ENCODE measurements around the gene NCAN.
A peak's percentile ranks its signal among the peaks of the same experiment; 100 is the strongest.
"Not testable (repeated sequence)": the region's sequence is repeated elsewhere in the genome, so short reads cannot be mapped to it uniquely, and the experiment has no call there.

NCAN gene

DNA sequence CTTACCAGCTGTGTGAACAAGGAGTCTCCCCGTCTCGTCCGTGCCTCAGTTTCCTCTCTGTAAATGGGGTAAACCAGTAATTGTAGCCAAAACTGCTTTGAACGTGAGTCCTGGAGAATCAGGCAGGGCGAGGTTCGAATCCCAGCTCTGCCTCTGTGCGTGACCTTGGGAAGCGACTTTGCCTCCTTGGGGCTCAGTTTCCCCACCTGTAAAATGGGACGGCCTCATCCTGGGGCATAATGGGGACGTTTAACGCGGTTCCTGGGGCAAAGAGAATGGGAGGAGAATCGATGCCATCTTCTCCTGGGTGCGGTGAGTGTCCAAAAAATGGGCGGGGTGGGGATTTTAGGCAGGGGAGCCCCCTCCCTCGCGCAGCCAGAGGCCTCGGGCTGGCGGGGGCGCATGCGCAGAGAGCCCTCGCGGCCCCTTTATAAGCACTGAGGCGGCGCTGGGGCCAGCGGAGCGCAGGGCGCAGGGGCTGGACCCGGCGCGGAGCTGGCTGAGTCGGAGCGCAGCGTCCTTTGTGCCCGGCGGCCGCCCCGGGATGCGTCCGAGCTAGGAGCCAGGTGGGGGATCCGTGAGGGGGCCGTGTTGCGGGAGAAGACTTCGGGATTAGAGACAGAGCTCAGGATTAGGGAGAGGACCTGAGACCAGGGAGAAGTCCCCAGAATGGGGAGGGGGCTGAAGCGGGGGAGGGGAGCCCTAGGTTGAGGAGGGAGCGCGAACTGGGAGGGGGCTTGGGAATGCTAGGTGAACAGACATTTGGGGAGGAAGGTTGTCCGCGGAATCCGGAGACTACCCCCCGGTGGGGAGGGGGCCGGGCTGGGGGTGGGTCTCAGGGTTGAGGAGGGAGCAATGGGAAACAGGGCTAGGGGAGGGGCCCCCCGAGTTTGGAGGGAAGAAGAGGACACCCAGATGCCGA, at the start of gene NCAN:
TSS of gene NCAN (plus strand) at position 460 of the 922 bp plus-strand sequence. CDS start 4,996 bp downstream, outside the sequence.
- DNase-seq (ENCODE audit: low spot score): no peak

DNA sequence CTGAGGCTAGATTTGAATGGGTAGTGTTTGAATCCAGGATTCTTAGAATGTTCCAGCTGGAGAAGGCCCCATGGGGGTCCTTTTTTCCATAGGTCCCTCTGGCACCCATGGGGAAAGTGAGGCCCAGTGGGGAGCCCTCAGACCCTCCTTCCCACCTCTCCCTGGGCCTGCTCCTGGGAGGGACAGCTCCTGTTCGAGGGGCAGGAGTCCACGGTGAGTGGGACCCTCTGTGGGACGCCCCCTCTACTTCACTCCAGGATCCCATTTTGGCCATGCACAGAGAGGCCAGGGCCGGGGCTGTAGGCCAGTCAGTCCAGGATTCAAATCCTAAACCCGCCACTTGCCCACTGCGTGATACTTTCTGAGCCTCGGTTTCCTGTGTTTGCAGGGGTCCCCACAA, 49.3 kb upstream of the NCAN start:
- DNase-seq (ENCODE audit: low spot score): no peak

DNA sequence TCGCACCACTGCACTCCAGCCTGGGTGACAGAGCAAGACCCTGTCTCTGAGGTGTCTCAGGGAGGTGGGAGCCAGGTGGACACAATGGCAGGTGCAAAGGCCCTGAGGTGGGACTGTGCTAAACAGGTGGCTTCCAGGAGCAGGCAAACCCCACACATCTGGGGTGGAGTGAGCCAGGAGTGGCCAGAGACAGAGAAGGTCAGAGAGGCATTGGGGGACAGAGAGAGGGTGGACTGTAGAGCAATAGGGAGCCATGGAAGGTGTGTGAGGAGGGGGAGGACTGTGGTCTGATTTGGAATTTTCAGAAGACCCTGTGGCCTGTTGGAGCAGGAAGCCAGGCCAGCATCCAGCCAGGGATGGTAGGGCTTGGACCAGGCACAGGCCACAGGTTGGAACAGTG, 46.4 kb upstream of the NCAN start:
- DNase-seq (ENCODE audit: low spot score): no peak

DNA sequence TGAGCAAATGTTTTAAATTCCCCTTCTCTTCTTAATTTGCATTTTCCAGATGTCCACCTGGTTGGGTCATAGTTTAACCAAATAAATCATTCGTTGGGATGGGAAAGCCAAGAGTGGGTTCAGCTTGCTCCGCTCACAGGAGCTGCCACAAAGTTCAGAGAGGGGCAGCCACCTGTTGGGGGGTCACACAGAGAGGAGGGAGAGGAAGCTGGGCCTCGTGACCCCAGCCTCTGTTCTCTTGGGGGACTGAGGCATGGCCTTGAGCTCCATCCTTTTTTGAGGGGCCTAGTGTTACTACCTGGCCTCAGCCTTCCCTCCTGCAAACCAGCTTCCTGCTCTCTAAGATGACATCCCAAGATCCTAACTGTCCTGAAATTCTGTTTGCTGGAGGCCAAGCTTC, 44.1 kb upstream of the NCAN start:
- no peak for DNase-seq (ENCODE audit: low spot score)

DNA sequence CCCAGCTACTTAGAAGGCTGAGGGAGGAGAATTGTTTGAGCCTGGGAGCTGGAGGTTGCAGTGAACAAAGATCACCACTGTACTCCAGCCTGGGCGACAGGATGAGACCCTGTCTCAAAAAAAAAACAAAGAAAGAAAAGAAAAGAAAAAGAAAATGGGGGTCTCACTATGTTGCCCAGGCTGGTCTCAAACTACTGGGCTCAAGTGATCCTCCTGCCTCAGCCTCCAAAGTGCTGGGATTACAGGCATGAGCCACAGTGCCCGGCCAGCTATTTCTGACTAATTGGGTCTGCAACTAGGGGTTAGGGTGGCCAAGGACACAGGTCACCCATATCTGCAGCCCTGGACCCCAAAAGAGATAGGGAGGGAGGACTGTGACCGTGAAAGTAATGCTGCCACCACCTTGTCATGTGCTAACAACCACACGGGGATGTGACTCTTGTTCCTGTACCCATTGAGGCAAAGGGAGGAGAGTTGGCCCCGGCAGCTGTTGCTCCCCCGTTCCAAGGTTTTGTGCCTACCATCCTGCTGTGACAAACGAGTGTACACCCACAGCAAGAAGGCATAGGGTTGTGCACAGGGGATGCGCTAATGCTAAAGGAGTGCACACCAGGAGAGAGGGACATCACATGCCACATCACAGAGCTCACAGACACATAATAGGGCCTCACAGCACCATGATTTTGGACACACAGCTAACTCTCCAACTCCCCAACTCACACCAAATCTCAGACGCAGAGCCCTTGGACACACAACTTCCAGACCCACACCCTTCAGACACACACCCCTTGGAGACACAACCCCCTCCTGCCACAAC, 42.3 kb upstream of the NCAN start:
- DNase-seq (ENCODE audit: low spot score): no peak

DNA sequence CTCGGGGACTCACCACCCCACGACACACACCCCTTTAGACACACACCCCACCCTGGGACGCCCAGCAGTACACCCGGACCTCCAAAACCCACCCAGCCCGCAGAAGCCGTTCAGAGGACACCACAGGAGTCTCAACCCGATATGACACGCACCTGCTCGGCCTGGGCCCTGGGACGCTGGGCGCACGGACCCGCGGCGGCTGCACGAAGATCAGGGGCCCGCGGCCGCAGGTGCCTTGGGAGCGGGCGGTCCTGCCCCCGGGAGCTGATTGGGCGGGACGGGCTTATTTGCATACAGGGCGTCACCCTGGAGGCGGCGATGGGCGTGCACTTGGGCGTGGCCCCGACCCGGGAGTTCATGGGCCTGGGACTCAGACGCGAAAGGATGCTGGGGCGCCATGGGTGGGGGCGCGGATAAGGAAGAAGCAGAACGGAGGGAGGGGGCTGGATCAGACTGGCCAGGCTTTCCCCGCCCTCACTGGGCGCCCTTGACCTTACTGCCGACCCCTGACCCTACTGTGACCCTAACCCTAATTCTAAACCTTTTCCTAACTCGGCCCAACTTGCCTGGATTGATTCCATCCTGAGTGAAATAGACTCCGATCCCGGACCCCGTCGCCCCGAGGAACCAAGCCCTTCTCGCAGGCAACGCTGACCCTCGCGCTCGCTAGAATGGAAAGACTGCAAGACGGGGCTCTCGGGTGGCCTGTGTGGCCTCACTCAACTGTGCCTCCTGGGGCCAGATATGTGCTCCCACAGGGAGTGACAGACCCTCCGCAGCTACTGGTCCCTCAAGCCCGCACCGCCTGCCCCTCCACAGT, 41.5 kb upstream of the NCAN start, which contains the start of gene MEF2B:
TSS of gene MEF2B (minus strand) at position 211 of the 820 bp plus-strand sequence. CDS start 19,528 bp downstream, outside the sequence.
- peak; percentile 89 for DNase-seq (ENCODE audit: low spot score)

DNA sequence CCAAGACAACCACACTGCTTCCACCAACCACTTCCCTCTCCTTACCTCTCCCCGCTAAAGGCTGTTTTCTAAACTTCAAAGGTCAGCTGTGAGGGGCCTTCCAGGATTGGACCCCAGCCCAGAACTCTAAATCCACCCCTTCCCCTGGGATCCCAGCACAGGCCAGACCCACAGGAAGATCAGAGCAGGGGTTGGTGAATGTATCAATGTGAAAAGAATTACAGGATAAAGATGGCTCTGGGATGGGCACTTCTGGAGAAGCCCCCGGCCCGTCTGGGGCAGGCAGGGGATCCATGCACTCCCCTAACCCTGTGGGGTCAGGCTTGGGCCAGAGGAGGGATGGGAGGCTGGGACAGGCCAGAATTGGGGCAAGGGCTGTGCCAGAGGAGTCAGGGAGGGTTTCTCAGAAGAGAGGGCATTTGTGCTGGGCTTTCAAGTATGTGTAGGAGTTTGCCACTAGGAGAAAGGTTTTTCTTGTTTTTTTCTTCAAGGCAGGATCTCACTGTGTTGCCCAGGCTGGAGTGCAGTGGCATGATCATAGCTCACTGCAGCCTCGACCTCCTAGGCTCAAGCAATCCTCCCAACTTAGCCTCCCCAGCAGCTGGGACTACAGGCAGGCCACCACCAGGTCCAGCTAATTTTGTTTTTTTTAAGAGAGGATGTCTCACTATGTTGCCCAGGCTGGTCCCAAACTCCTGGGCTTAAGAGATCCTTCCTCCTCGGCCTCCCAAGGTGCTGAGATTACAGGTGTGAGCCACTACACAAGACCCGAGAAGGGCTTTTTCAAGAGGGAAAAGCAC, 40.7 kb upstream of the NCAN start:
- no peak for DNase-seq (ENCODE audit: low spot score)

DNA sequence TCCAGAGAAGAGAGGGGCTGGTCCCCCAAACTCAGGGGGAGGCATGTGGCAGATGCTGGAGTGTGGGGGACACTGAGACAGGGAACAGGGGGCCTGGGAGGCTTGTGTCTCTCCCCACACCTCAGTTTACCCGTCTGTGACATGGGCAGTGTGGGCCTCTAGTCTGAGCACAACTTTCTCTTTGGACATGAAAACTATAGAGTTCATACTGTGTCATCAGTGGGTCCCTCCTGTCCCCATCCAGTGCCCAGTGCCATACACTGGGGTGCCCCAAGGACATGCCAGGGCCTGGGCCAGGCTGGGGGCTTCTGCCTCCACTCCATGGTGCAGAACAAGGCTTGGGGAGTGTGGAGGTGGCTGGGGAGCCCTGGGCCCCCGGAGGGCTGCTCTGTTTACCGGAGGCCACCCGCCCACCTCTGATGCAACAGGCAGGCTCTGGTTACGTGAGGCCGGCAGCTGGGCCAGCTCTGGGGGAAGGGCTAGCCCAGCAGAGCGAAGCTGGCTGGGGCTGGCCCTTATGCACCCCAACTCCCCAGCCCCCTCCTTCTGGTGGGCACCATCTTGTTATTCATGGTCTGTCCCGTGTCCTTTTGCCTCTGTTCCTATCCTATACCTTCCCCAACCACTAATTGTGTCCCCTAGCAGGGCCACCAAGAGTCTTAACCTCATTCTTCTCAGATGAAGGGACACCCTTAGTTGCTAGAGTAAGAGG, 39.8 kb upstream of the NCAN start:
- no peak for DNase-seq (ENCODE audit: low spot score)

DNA sequence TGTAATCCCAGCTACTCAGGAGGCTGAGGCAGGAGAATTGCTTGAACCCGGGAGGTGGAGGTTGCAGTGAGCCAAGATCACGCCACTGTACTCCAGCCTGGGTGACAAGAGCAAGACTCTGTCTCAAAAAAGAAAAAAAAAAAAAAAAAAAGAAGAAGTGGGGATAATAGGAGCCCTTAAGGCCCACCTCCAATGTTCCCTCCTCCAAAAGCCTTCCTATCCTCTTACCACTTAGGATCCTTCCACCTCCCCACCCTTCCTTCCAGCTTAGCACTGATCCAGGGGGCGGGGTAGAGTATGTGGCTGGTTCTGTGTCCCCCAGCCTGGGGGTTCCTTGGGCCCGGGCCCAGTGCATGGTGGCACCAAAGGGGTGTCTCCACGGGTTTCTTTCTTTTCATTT, 38.5 kb upstream of the NCAN start:
- not testable (repeated sequence) for DNase-seq (ENCODE audit: low spot score)

DNA sequence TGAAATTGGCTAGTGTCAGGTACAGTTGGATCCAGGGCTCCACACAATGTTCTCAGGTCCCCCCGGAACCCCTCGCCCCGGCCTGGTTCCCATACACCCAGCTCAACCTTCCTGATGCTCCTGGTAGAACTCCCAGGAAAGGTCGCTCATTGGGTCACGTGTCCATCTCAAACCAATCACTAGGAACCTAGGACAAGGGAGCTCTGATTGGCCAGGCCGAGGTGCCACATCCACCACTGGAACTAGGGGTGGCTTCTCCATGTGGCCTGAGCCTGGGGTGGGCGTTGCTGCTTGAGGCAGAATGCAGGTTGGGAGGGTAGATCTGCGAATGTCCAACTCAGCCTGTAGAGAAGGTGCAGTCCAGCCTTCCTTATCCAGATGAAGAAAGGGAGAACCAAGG, 34.8 kb upstream of the NCAN start:
- DNase-seq (ENCODE audit: low spot score): no peak

DNA sequence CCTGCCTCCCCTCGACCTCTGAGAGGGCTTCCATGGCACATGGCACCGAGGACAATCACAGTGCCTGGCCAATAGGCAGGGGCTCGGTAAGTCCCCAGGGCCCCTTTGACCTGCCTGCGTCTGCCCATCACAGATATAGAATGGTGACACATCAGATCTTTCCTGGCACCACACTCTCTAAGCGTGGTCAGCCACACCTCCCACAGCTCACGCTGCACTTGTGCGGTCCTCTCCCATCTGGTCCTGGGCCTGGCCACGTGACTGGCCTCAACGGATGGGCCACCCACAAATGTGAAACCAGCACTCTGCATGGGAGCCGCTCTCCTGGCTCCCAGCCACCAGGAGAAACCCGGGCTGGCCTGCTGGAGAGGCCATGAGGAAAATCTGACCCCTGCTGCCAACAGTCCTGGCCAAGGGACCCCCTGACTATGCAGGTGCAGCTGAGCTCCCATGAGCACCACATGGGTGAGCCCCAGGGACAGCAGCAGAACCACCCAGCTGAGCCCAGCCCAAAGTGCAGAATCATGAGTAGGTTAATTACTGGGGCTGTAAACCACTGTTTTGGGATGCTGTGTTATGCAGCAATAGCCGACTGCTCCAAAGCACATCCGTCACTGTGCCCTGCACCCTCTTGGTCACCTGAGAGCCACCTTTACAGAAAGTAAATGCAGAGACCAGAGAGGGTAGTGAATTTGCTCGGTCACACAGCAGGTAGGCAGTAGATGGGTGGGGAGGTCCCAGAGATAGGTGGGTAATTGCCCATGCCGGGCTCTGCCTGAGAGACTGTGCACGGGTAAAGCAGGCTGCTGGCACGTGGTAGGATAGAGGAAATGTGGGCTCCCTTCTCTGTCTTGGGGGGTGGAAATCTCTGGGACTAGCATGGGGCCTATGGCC, 32.0 kb upstream of the NCAN start:
- no peak for DNase-seq (ENCODE audit: low spot score)

DNA sequence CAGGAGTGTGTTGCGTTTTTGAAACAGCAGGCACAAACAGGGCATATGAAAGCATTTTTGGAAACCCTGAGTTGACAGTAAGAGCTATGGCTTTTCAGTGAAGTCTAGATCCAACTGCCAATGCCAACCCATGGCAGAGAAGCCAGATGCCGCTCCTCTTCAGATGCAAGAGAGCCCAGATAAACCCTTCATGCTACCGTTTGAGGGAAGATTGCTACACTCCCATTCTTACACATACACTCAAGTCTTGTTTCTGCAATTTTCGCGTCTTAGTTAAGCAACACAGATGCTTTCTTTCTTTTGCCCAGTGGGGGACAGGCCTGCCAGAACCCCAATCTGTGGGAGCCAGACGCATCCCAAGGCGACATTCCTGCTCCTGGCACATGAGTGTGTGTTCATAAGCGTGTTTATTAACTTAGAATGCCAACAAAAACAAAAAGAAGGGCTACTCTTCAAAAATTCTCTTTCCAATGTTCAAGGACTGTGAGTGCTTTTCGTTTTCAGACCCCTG, 30.2 kb upstream of the NCAN start:
- no peak for DNase-seq (ENCODE audit: low spot score)

DNA sequence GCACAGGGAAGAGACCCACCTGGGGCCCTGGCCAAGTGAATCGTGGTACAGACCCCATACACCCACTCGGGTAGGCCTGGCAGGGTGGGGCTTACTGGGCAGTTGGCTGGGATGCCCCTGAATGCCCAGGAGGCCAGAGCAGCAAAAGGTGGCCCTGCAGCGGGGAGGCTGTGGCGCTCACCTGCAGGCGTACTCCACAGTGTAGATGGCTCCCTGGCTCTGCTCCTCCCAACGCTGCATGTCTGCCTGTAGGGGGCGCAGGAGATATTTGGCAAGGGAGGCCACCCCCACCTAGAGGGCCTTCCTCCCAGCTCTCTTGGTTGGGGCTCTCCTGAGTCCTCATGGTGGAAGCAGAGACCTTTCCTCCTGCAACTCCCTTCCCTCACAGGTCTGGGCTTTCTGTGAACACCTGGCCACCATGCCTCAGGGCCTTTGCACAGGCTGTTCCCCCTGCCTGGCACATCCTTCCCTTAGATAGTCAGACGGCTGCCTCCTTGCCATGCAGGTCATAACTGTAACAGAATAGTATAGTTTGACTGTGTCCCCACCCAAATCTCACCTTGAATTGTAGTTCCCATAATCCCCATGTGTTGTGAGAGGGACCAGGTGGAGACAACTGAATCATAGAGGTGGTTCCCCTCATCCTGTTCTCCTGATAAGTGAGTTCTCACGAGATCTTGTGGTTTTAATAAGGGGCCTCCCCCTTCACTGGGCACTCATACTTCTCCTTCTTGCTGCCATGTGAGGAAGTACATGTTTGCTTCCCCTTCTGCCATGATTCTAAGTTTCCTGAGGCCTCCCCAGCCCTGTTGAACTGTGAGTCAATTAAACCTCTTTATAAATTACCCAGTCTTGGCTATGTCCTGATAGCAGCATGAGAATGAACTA, 25.7 kb upstream of the NCAN start:
- DNase-seq (ENCODE audit: low spot score): peak; percentile 66

DNA sequence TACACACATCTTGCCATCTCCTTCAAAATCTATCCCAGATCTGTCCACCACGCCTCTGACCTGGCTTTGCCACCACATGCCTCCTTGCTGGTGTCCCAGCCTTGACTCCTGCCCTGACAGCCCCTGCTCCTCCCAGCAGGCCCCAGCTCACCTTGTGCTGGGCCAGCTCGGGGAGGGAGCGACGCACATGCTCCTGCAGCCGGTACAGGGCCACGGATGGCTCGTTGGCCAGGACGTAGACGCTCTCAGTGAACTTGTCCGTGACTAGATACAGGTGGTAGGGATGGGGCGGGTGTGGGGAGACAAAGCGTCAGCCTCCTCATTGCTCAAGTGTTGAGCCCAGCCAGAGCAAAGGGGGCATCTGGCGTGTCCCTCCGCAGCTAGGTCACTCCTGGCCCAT, 25.0 kb upstream of the NCAN start:
- no peak for DNase-seq (ENCODE audit: low spot score)

DNA sequence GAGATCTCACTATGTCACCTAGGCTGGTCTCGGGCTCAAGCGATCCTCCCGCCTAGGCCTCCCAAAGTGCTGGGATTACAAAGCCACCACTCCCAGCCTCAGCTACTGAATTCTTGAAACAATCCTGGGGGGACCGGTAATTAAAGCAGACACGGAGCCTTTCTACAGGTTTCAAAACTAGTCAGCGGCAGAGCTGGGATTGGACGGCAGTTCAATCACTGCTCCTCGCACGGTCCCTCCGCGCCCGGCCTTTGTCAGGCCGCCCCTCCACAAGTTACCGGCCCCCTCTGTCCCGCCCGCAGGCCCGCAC, 20.0 kb upstream of the NCAN start:
- DNase-seq (ENCODE audit: low spot score): no peak

DNA sequence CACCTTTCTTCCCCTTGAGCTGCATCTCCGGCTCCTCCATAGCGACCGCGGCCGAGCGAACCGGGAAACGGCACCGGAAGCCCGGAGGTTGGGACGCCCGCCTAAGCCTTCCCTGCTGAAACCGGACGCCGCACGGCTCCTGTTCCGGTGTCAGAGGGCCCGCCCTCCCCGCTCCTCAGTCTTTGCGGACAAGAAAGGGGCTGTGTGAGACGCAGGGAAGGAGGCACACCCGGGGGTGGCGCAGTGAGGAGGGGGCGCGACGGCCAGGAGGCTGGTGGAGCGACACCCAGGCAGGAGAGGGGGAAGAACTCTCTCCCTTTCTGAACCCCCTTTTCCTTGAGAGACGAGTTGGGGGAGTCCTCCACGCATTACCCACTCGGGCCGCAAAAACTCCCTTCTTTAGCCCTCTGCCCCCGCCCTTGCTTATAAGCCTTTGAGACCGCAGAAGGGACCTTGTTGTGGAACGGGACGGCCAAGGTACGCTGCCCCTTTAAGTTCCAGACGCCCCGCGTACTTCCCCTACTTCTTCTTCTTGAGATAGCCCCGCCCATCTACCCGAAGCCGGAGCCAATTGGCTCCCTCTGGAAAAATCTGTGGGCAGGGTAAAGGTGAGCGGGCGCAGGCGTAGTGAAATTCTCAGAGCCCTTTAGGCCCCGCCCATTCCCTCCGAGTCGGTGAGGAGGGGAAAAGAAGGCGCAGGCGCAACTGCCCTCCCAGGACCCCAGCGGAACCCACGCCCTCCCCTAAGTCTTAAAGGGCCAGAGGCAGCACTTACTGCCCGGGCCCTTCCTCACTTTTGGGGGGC, 19.5 kb upstream of the NCAN start, which contains the start of the genes BORCS8 and RFXANK:
TSS of gene BORCS8 (minus strand) at position 75 of the 805 bp plus-strand sequence. CDS start at position 40, 35 bp downstream.
TSS of gene RFXANK (plus strand) at position 181 of the 805 bp plus-strand sequence. CDS start 1,689 bp downstream, outside the sequence.
- DNase-seq (ENCODE audit: low spot score): peak; percentile 99

DNA sequence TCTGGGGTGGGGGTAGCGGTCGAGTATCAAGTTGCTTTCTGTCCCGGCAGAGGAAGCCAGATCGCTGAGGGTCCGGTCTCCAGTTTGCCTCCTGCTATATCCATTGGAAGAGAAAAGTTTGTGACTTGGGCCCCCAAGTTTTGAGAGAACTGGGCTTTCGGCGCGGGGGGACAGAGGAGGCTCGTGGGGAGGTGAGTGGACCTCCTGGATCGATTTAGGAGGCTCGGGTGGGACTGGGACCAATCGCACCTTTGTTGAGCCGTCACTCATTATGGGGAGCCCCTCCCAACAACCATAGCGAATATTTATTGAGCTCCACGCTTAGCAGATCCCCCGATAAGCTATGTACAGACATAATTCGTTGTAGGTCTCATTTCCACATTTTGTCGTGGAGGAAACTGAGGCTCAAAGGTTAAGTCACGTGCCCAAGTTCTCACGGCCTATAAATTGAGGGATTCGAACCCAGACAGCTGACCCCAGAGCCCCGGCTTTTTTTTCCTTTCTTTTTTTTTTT, 18.8 kb upstream of the NCAN start:
- DNase-seq (ENCODE audit: low spot score): no peak
